K562 (cell line): ENCODE results near the gene ITGA1. TPM values are rescaled to one million over a fixed set of nuclear protein-coding genes. Genes with fewer than 3 reads are reported as not detected.

Experiments used
- ATAC-seq: fragments of 200-7000 bp; cut with Tn5 transposase; 3 replicates; pipeline ENCODE4 v1.9.1; 2020; ENCODE audit warnings: moderate library complexity
- BruUV-seq: library from RNA; stranded (reverse); fragments of 400-500 nt; replicated peaks from 2 replicates; lab custom pipeline; 2021; lab: Mats Ljungman, UMichigan
- CTCF ChIA-PET: fragments of 300-600 bp; formaldehyde crosslinking; extraction: SDS; loops from one replicate; lab custom pipeline; 2021; ENCODE audit warnings: low intra/inter-chr PET ratio; lab: Yijun Ruan, JAX
- POLR2A ChIA-PET: fragments of 300-600, 350-650 bp; sonication (Branson Sonifier 250); formaldehyde crosslinking; extraction: SDS; loops from one replicate; lab custom pipeline; 2021; ENCODE audit warnings: antibody characterized with exemption, inconsistent platforms; lab: Yijun Ruan, JAX
- DNase-seq, 4 experiments: peaks; one replicate each; pipeline versions ENCODE4 v3.0.0 to v3.0.0-alpha.2; 2011 to 2018; ENCODE audit warnings: low spot score in 3 of 4, mixed read lengths in 3 of 4; ENCODE audit errors: extremely low read depth in 1 of 4
- FAIRE-seq: peaks from 2 replicates; lab custom pipeline; 2011; peaks lifted over from hg19 to GRCh38; lab: Jason Lieb, UNC
- H2AFZ ChIP-seq: 2 replicates; pipeline ENCODE4 v1.6.0; 2011; ENCODE audit warnings: low read depth, low read length, control low read depth, inconsistent platforms
- H3K27ac ChIP-seq: fragments of 200-600 bp; 3 replicates; pipeline ENCODE4 v1.8.0; 2011; ENCODE audit warnings: low read depth, mild to moderate bottlenecking, control low read depth, inconsistent platforms, low read length, moderate library complexity, mixed read lengths; ENCODE audit errors: extremely low read depth
- H3K27me3 ChIP-seq, 2 experiments: fragments of 300-600 bp in 1 of 2; 2 replicates in 1 of 2; 3 replicates in 1 of 2; pipeline versions ENCODE4 v1.6.0 to v1.8.0; 2011; ENCODE audit warnings: inconsistent platforms in 2 of 2, low read length in 2 of 2, mild to moderate bottlenecking in 1 of 2, mixed read lengths in 1 of 2, moderate library complexity in 1 of 2; ENCODE audit not compliant: control insufficient read depth in 2 of 2, insufficient read depth in 2 of 2
- H3K36me3 ChIP-seq: fragments of 300-600 bp; 3 replicates; pipeline ENCODE4 v1.8.0; 2011; ENCODE audit warnings: mild to moderate bottlenecking, low read length, inconsistent platforms; ENCODE audit not compliant: control insufficient read depth, insufficient read depth
- H3K4me1 ChIP-seq, 2 experiments: fragments of 200-600 bp in 1 of 2; replicated peaks in 1 of 2; 2 replicates in 1 of 2; 3 replicates in 1 of 2; pipeline versions ENCODE4 v1.5.1 to v1.8.0; 2011; ENCODE audit warnings: inconsistent platforms in 2 of 2, low read length in 2 of 2, mild to moderate bottlenecking in 1 of 2, mixed read lengths in 1 of 2, moderate library complexity in 1 of 2; ENCODE audit not compliant: control insufficient read depth in 2 of 2, insufficient read depth in 2 of 2
- H3K4me2 ChIP-seq: 2 replicates; pipeline ENCODE4 v1.6.1; 2011; ENCODE audit warnings: low read length, control low read depth, inconsistent platforms, mixed read lengths; ENCODE audit not compliant: insufficient read depth
- H3K4me3 ChIP-seq: fragments of 200-600 bp; sonication (generic), shearing (Covaris generic); 2 replicates; pipeline ENCODE4 v1.5.1; 2016; ENCODE audit warnings: control low read depth, inconsistent platforms
- H3K79me2 ChIP-seq: fragments of 200-600 bp; 3 replicates; pipeline ENCODE4 v1.8.0; 2011; ENCODE audit warnings: low read length, inconsistent platforms; ENCODE audit not compliant: control insufficient read depth, insufficient read depth
- H3K9ac ChIP-seq, 2 experiments: 2 replicates each; pipeline versions ENCODE4 v1.6.0 to v1.6.1; 2011; ENCODE audit warnings: low read depth in 2 of 2, low read length in 2 of 2, control low read depth in 1 of 2, inconsistent platforms in 1 of 2, mild to moderate bottlenecking in 1 of 2, mixed read lengths in 1 of 2; ENCODE audit not compliant: insufficient read depth in 1 of 2
- H3K9me1 ChIP-seq: one replicate; pipeline ENCODE4 v1.6.0; 2011; ENCODE audit warnings: inconsistent platforms, mild to moderate bottlenecking, low read length, moderate library complexity; ENCODE audit not compliant: control insufficient read depth, insufficient read depth
- H3K9me3 ChIP-seq: replicated peaks from 2 replicates; pipeline ENCODE4 v1.5.1; 2011; ENCODE audit warnings: low read depth, low read length, inconsistent platforms; ENCODE audit not compliant: control insufficient read depth, insufficient read depth
- H4K20me1 ChIP-seq: replicated peaks from 2 replicates; pipeline ENCODE4 v1.6.1; 2011; ENCODE audit warnings: low read length, inconsistent platforms, mixed read lengths; ENCODE audit not compliant: control insufficient read depth, insufficient read depth
- ELK1 ChIP-seq: sonication (generic); formaldehyde crosslinking; IDR thresholded peaks from 2 replicates; pipeline ENCODE4 v1.8.1; 2022; ENCODE audit warnings: missing genetic modification reagents
- ETV6 ChIP-seq, 3 experiments: fragments of 150-350 bp in 1 of 3; sonication (generic) in 1 of 3; formaldehyde crosslinking in 1 of 3; IDR thresholded peaks; 2 replicates each; pipeline versions ENCODE4 v1.6.1 to v1.8.0; 2014 to 2022; ENCODE audit warnings: borderline replicate concordance in 2 of 3, low read depth in 2 of 3, antibody characterized with exemption in 1 of 3, low read length in 1 of 3, mild to moderate bottlenecking in 1 of 3, missing genetic modification reagents in 1 of 3
- GABPB1 ChIP-seq: sonication (generic); formaldehyde crosslinking; IDR thresholded peaks from 2 replicates; pipeline ENCODE4 v1.8.0; 2022; ENCODE audit warnings: mild to moderate bottlenecking, missing genetic modification reagents
- MCM5 ChIP-seq: fragments of 450-650 bp; IDR thresholded peaks from 2 replicates; pipeline ENCODE4 v1.6.1; 2016; ENCODE audit warnings: low read depth
- TAF9B ChIP-seq: fragments of 450-650 bp; IDR thresholded peaks from 2 replicates; pipeline ENCODE4 v1.6.1; 2018; ENCODE audit warnings: mild to moderate bottlenecking; ENCODE audit not compliant: partially characterized antibody
- TBP ChIP-seq: optimal IDR thresholded peaks from 2 replicates; pipeline ENCODE3; 2011; ENCODE audit warnings: low read depth, low read length, improper control_type of control experiment
- ZNF140 ChIP-seq: fragments of 250-450 bp; sonication (Bioruptor Pico); IDR thresholded peaks from 2 replicates; pipeline ENCODE4 v1.8.0; 2021; ENCODE audit warnings: moderate library complexity, mild to moderate bottlenecking, inconsistent platforms
- ZNF584 ChIP-seq: fragments of 200-800 bp; sonication (Bioruptor generic); IDR thresholded peaks from 2 replicates; pipeline ENCODE4 v1.6.1; 2016; ENCODE audit warnings: low read depth, mild to moderate bottlenecking, missing genetic modification characterization, missing compliant biosample characterization
- WGBS: fragments of 100-300 bp; shearing (Covaris generic); methylation state at CpG from one replicate; pipeline ENCODE4 v1.1.6; 2016; ENCODE audit warnings: low coverage, mixed read lengths; ENCODE audit not compliant: insufficient coverage; ENCODE audit errors: missing lambda C conversion rate; 5-methylcytosine and 5-hydroxymethylcytosine counted together
- in situ Hi-C: fragments of 300-500 bp; cut with MboI; formaldehyde crosslinking; loops from 4 replicates; pipeline ENCODE4 v1.15.0; 2018; ENCODE audit warnings: inconsistent platforms, mixed read lengths
- intact Hi-C: fragments of 100-400 bp; cut with micrococcal nuclease; formaldehyde crosslinking; loops from 2 replicates; pipeline ENCODE4 v1.14.2; 2022
- polyA plus RNA-seq, 8 experiments: library from polyadenylated mRNA; depleted of rRNA in 4 of 8; stranded (reverse) in 5 of 8; unstranded in 3 of 8; fragments of >200 nt; fragmentation: Nextera tagmentation in 2 of 8; fragmentation: Illumina TruSeq in 1 of 8; extraction: Ambion mirVana in 2 of 8; extraction: Trizol in 1 of 8; gene quantifications; 2 replicates each; pipeline versions ENCODE4 v1.2.1 to v1.2.3, GENCODE V29; 2011 to 2014; ENCODE audit warnings: inconsistent platforms in 1 of 8, missing spikeins in 1 of 8
- total RNA-seq, 7 experiments: library from RNA; depleted of rRNA in 6 of 7; stranded (reverse); fragments of >200 nt in 6 of 7; fragmentation: Illumina TruSeq in 2 of 7; extraction: Trizol in 2 of 7; gene quantifications; 2 replicates each; pipeline versions ENCODE4 v1.2.1 to v1.2.3, GENCODE V29; 2011 to 2021; ENCODE audit warnings: low replicate concordance in 1 of 7

The ITGA1 gene
- total and polyA plus RNA-seq, 9 of the 15 experiments (the other 6 are each of a cell fraction or from before 2014, with no cell fraction given): 0.04 to 0.22 TPM; not detected in 7

GRCh38 chr5:52996979-52997378, 209.3 kb downstream of the ITGA1 start:
- FAIRE-seq: no peak
- H3K27ac ChIP-seq: no peak overlapping the region
- H3K36me3 ChIP-seq: no peaks in the 10 kb centered on the region
- no peaks in the 10 kb centered on the region for H3K27me3 ChIP-seq
- no peak overlapping the region for H3K9ac ChIP-seq
- no peaks in the 10 kb centered on the region for H3K9me3 ChIP-seq
- H3K4me3 ChIP-seq: no peak overlapping the region
- H3K4me2 ChIP-seq: no peak overlapping the region
- H3K9me1 ChIP-seq: no peaks in the 10 kb centered on the region
- H2AFZ ChIP-seq: no peak overlapping the region
- ATAC-seq: no peak
- no peak for TF ChIP-seq ELK1
- TF ChIP-seq ETV6 (IDR thresholded peaks at IDR 0.05; ENCODE audit: borderline replicate concordance in 1 of 2, low read depth in 2 of 2, low read length in 1 of 2): no peak
- no peak for TF ChIP-seq ETV6 (CRISPR knock-in tag; IDR thresholded peaks at IDR 0.05; ENCODE audit: borderline replicate concordance)
- TF ChIP-seq TBP: no peak
- no peak for TF ChIP-seq ZNF140 (CRISPR knock-in tag)
- TF ChIP-seq MCM5: no peak
- no peak for TF ChIP-seq GABPB1
- no peak for TF ChIP-seq TAF9B
- no peak for TF ChIP-seq ZNF584 (CRISPR knock-in tag)
- intact Hi-C loops (no loop called here), in situ Hi-C loops (no loop called here)
- POLR2A ChIA-PET: interaction anchor here (1.4 kb wide), 1 partner anchor 9 kb away, joined by 4 read pairs; no protein-coding TSS in a partner anchor
- H4K20me1 ChIP-seq: no peaks in the 10 kb centered on the region
- 0% methylated on average over 1 of the region's 1 CpG for WGBS
- CTCF ChIA-PET: no interaction called here
- DNase-seq: no peak
- H3K4me1 ChIP-seq: no peaks in the 10 kb centered on the region
- no peaks in the 10 kb centered on the region for H3K79me2 ChIP-seq
- no TSS peak for BruUV-seq
